IMR-90 (cell line): ENCODE measurements around the gene TFB1M. TPM values are rescaled to one million over a fixed set of nuclear protein-coding genes. Genes with fewer than 3 reads are reported as not detected.

Experiments used
- ATAC-seq: fragments of 200-7000 bp; cut with Tn5 transposase; 2 replicates; pipeline ENCODE4 v1.9.1; 2020; ENCODE audit warnings: low read depth, mild to moderate bottlenecking, moderate library complexity
- BruUV-seq: library from RNA; stranded (reverse); fragments of 400-500 nt; replicated peaks from 2 replicates; lab custom pipeline; 2021; lab: Mats Ljungman, UMichigan
- CTCF ChIA-PET: fragments of 300-600 bp; formaldehyde crosslinking; extraction: SDS; loops from one replicate; lab custom pipeline; 2021; ENCODE audit warnings: antibody characterized with exemption; lab: Yijun Ruan, JAX
- POLR2A ChIA-PET: fragments of 300-600 bp; sonication (Branson Sonifier 250); formaldehyde crosslinking; loops from one replicate; lab custom pipeline; 2022; ENCODE audit warnings: antibody characterized with exemption; ENCODE audit not compliant: unreplicated experiment; lab: Charles Lee
- DNase-seq: peaks from one replicate; pipeline ENCODE4 v3.0.0; 2013
- H2AFZ ChIP-seq: replicated peaks from 2 replicates; pipeline ENCODE3; 2013; ENCODE audit warnings: low read length, mild to moderate bottlenecking; ENCODE audit not compliant: poor library complexity
- H2AK5ac ChIP-seq: 2 replicates; pipeline ENCODE4 v1.6.1; 2013; ENCODE audit warnings: low read depth, low read length, inconsistent platforms
- H2AK9ac ChIP-seq: replicated peaks from 2 replicates; pipeline ENCODE3; 2013; ENCODE audit warnings: mild to moderate bottlenecking, low read depth, low read length, moderate library complexity; ENCODE audit not compliant: poor library complexity
- H2BK120ac ChIP-seq: 2 replicates; pipeline ENCODE4 v1.6.1; 2013; ENCODE audit warnings: low read depth, low read length, inconsistent platforms
- H2BK15ac ChIP-seq: 3 replicates; pipeline ENCODE4 v1.6.1; 2013; ENCODE audit warnings: low read depth, low read length, inconsistent platforms
- H2BK20ac ChIP-seq: 2 replicates; pipeline ENCODE4 v1.6.1; 2013; ENCODE audit warnings: low read depth, mild to moderate bottlenecking, inconsistent platforms, low read length, moderate library complexity
- H2BK5ac ChIP-seq: 2 replicates; pipeline ENCODE4 v1.6.1; 2013; ENCODE audit warnings: mild to moderate bottlenecking, low read depth, low read length, inconsistent platforms; ENCODE audit not compliant: poor library complexity, severe bottlenecking
- H3K14ac ChIP-seq: replicated peaks from 2 replicates; pipeline ENCODE4 v1.6.1; 2013; ENCODE audit warnings: low read depth, low read length, inconsistent platforms
- H3K18ac ChIP-seq: 2 replicates; pipeline ENCODE4 v1.6.1; 2013; ENCODE audit warnings: low read depth, low read length, control low read depth
- H3K23ac ChIP-seq: 2 replicates; pipeline ENCODE4 v1.6.1; 2013; ENCODE audit warnings: low read depth, low read length, inconsistent platforms
- H3K27ac ChIP-seq: 2 replicates; pipeline ENCODE4 v1.5.1; 2013; ENCODE audit warnings: mild to moderate bottlenecking, control low read depth, low read length; ENCODE audit not compliant: insufficient read depth
- H3K27me3 ChIP-seq: 2 replicates; pipeline ENCODE4 v1.6.1; 2013; ENCODE audit warnings: low read length; ENCODE audit not compliant: control insufficient read depth, insufficient read depth
- H3K36me3 ChIP-seq: 2 replicates; pipeline ENCODE4 v1.6.1; 2013; ENCODE audit warnings: low read length, mixed read lengths; ENCODE audit not compliant: control insufficient read depth, insufficient read depth
- H3K4ac ChIP-seq: 2 replicates; pipeline ENCODE4 v1.6.1; 2013; ENCODE audit warnings: low read depth, low read length, inconsistent platforms
- H3K4me1 ChIP-seq: 2 replicates; pipeline ENCODE4 v1.6.1; 2013; ENCODE audit warnings: low read length, mixed read lengths; ENCODE audit not compliant: control insufficient read depth, insufficient read depth
- H3K4me2 ChIP-seq: 2 replicates; pipeline ENCODE4 v1.6.1; 2013; ENCODE audit warnings: low read depth, mild to moderate bottlenecking, control low read depth, low read length, moderate library complexity
- H3K4me3 ChIP-seq: 2 replicates; pipeline ENCODE4 v1.5.1; 2013; ENCODE audit warnings: low read depth, mild to moderate bottlenecking, control low read depth, low read length, moderate library complexity; ENCODE audit not compliant: insufficient read depth
- H3K56ac ChIP-seq: 2 replicates; pipeline ENCODE4 v1.6.1; 2013; ENCODE audit warnings: low read length, inconsistent platforms; ENCODE audit not compliant: insufficient read depth; ENCODE audit errors: extremely low read depth
- H3K79me1 ChIP-seq, 2 experiments: 2 replicates each; pipeline ENCODE4 v1.6.1; 2013; ENCODE audit warnings: low read length in 2 of 2, inconsistent platforms in 1 of 2, low read depth in 1 of 2
- H3K9ac ChIP-seq: 2 replicates; pipeline ENCODE4 v1.6.1; 2013; ENCODE audit warnings: low read depth, low read length, control low read depth
- H3K9me1 ChIP-seq: 2 replicates; pipeline ENCODE4 v1.6.1; 2013; ENCODE audit warnings: low read length, inconsistent platforms; ENCODE audit not compliant: insufficient read depth
- H3K9me3 ChIP-seq: 2 replicates; pipeline ENCODE4 v1.6.1; 2013; ENCODE audit warnings: low read length; ENCODE audit not compliant: control insufficient read depth, insufficient read depth
- H4K20me1 ChIP-seq: 2 replicates; pipeline ENCODE4 v1.6.1; 2013; ENCODE audit warnings: low read length, inconsistent platforms; ENCODE audit not compliant: insufficient read depth
- H4K5ac ChIP-seq: 2 replicates; pipeline ENCODE4 v1.6.1; 2013; ENCODE audit warnings: mild to moderate bottlenecking, low read depth, low read length, control low read depth
- H4K8ac ChIP-seq, 2 experiments: 2 replicates each; pipeline ENCODE4 v1.6.1; 2013; ENCODE audit warnings: low read depth in 2 of 2, low read length in 2 of 2, control low read depth in 1 of 2, inconsistent platforms in 1 of 2
- H4K91ac ChIP-seq: 2 replicates; pipeline ENCODE4 v1.6.1; 2013; ENCODE audit warnings: low read depth, low read length, inconsistent platforms; ENCODE audit not compliant: insufficient read depth
- CHD1 ChIP-seq: IDR thresholded peaks from 2 replicates; pipeline ENCODE4 v1.6.1; 2012; ENCODE audit warnings: low read depth, low read length, improper control_type of control experiment
- NFE2L2 ChIP-seq: fragments of 150-350 bp; IDR thresholded peaks from 2 replicates; pipeline ENCODE4 v1.6.1; 2016; ENCODE audit warnings: low read depth, mild to moderate bottlenecking, low read length
- WGBS, 2 experiments: methylation state at CpG; one replicate each; pipeline versions ENCODE4 v1.1.5 to v1.1.7; 2013; ENCODE audit warnings: missing lambda C conversion rate in 2 of 2; ENCODE audit not compliant: insufficient read length in 1 of 2; ENCODE audit errors: extremely low coverage in 2 of 2; 5-methylcytosine and 5-hydroxymethylcytosine counted together
- dilution Hi-C: fragments of 300-500 bp; cut with HindIII; formaldehyde crosslinking; loops from one replicate; pipeline ENCODE4 v1.14.3; 2018; ENCODE audit warnings: low sequenced_read_pairs; ENCODE audit not compliant: unreplicated experiment
- in situ Hi-C: fragments of 300-500 bp; cut with MboI; formaldehyde crosslinking; loops from 3 replicates; pipeline ENCODE4 v1.14.3; 2019; ENCODE audit warnings: low sequenced_read_pairs, inconsistent platforms, mixed read lengths
- intact Hi-C: fragments of 100-400 bp; cut with micrococcal nuclease; formaldehyde crosslinking; loops from 2 replicates; pipeline ENCODE4 v1.10.0; 2022
- polyA plus RNA-seq, 3 experiments: library from polyadenylated mRNA; depleted of rRNA; stranded (reverse); fragments of >200 nt; gene quantifications; 2 replicates each; pipeline ENCODE4 v1.2.3, GENCODE V29; 2012; ENCODE audit warnings: low replicate concordance in 1 of 3
- total RNA-seq: library from RNA; depleted of rRNA; stranded (reverse); fragments of >200 nt; gene quantifications from 2 replicates; pipeline ENCODE4 v1.2.3, GENCODE V29; 2012
- TF ChIP-seq, protein P1 (sequence below): conservative IDR thresholded peaks from 2 replicates; pipeline ENCODE4 v1.5.1; 2012; ENCODE audit warnings: mild to moderate bottlenecking, low read depth, low read length, improper control_type of control experiment
- TF ChIP-seq, protein P2 (sequence below): fragments of 150-350 bp; IDR thresholded peaks from 2 replicates; pipeline ENCODE4 v1.6.1; 2017; ENCODE audit warnings: mild to moderate bottlenecking, antibody characterized with exemption, low read length, low read depth
- TF ChIP-seq, protein P3 (sequence below): fragments of 150-350 bp; IDR thresholded peaks from 2 replicates; pipeline ENCODE4 v1.6.1; 2016; ENCODE audit warnings: low read depth, mild to moderate bottlenecking, low read length, moderate library complexity, borderline replicate concordance

TFB1M gene
- total and polyA plus RNA-seq, 2 of the 4 experiments (the other 2 are of a cell fraction): 18.1 to 22.4 TPM

DNA sequence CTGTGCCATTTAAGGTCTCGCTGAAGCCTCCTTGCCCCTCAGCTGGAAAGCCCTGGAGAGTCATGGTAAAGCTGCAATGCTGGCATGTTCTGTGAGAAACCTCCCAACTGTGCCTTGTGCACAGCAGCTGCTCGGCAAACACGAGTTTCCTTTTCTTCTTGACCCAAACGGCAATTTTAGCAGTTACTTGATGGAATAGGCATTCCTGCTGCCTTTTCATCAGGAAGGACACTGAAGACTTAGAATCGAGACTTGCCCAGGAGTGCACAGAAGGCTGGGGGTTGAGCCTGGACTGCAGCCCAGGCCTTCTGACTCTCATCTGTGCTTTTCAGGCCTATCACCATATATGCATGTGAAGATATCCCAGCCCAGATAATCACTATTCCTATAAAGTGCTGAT lies 79.2 kb downstream of the TFB1M start:
- no peaks in the 10 kb centered on the region; the same call in 1 of the 2 replicates for H3K9me1 ChIP-seq
- no peak overlapping the region for H3K18ac ChIP-seq
- dilution Hi-C loops (no loop called here), intact Hi-C loops (no loop called here), in situ Hi-C loops (no loop called here)
- TF ChIP-seq, protein P1, sequence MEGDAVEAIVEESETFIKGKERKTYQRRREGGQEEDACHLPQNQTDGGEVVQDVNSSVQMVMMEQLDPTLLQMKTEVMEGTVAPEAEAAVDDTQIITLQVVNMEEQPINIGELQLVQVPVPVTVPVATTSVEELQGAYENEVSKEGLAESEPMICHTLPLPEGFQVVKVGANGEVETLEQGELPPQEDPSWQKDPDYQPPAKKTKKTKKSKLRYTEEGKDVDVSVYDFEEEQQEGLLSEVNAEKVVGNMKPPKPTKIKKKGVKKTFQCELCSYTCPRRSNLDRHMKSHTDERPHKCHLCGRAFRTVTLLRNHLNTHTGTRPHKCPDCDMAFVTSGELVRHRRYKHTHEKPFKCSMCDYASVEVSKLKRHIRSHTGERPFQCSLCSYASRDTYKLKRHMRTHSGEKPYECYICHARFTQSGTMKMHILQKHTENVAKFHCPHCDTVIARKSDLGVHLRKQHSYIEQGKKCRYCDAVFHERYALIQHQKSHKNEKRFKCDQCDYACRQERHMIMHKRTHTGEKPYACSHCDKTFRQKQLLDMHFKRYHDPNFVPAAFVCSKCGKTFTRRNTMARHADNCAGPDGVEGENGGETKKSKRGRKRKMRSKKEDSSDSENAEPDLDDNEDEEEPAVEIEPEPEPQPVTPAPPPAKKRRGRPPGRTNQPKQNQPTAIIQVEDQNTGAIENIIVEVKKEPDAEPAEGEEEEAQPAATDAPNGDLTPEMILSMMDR: no peak
- no peak for TF ChIP-seq CHD1
- TF ChIP-seq, protein P2, sequence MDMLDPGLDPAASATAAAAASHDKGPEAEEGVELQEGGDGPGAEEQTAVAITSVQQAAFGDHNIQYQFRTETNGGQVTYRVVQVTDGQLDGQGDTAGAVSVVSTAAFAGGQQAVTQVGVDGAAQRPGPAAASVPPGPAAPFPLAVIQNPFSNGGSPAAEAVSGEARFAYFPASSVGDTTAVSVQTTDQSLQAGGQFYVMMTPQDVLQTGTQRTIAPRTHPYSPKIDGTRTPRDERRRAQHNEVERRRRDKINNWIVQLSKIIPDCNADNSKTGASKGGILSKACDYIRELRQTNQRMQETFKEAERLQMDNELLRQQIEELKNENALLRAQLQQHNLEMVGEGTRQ: no peak
- no peak for TF ChIP-seq NFE2L2
- TF ChIP-seq, protein P3, sequence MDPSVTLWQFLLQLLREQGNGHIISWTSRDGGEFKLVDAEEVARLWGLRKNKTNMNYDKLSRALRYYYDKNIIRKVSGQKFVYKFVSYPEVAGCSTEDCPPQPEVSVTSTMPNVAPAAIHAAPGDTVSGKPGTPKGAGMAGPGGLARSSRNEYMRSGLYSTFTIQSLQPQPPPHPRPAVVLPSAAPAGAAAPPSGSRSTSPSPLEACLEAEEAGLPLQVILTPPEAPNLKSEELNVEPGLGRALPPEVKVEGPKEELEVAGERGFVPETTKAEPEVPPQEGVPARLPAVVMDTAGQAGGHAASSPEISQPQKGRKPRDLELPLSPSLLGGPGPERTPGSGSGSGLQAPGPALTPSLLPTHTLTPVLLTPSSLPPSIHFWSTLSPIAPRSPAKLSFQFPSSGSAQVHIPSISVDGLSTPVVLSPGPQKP: no peak
- no peak overlapping the region for H4K5ac ChIP-seq
- H3K23ac ChIP-seq: no peak overlapping the region
- peaks cover 4% of the 10 kb centered on the region; the same call in 1 of the 2 replicates for H3K4me1 ChIP-seq
- no peak overlapping the region; a peak in 1 of 4 replicates for H4K8ac ChIP-seq
- no peaks in the 10 kb centered on the region for H3K27me3 ChIP-seq
- H2BK15ac ChIP-seq: no peak overlapping the region
- H4K91ac ChIP-seq: no peak overlapping the region
- peak overlapping the region; percentile 40; the same call in 1 of the 2 replicates for H2AK5ac ChIP-seq
- no TSS peak for BruUV-seq
- no peak overlapping the region for H2AK9ac ChIP-seq
- no peaks in the 10 kb centered on the region for H3K36me3 ChIP-seq
- no peak overlapping the region for H3K4me2 ChIP-seq
- H4K20me1 ChIP-seq: no peaks in the 10 kb centered on the region
- WGBS, 2 experiments: 0% methylated on average over 1 of the region's 5 CpGs; no CpG with 5 or more reads in 1 of the 2 experiments
- H3K4ac ChIP-seq: no peak overlapping the region
- H2BK20ac ChIP-seq: no peak overlapping the region
- no peaks in the 10 kb centered on the region; the same call in 1 of the 2 replicates for H3K9me3 ChIP-seq
- ChIA-PET CTCF (interaction anchor here (1.1 kb wide), 1 partner anchor 52 kb away, joined by 3 read pairs; no protein-coding TSS in a partner anchor), POLR2A (no interaction called here)
- no peak overlapping the region for H2BK5ac ChIP-seq
- H3K27ac ChIP-seq: no peak overlapping the region
- H2AFZ ChIP-seq: peak overlapping the region; percentile 38
- ATAC-seq: peak; percentile 68
- no peak overlapping the region for H3K9ac ChIP-seq
- no peak overlapping the region for H2BK120ac ChIP-seq
- H3K14ac ChIP-seq: peak overlapping the region; percentile 13; the same call in 1 of the 2 replicates
- no peak overlapping the region for H3K56ac ChIP-seq
- H3K79me1 ChIP-seq: no peaks in the 10 kb centered on the region
- peak; percentile 42 for DNase-seq
- H3K4me3 ChIP-seq: no peak overlapping the region
